Activated naive CD4-positive, alpha-beta T cell treated with anti-CD3 and anti-CD28 coated beads, Interleukin-2, amount 50 U/mL, for 16 hours (primary cell): Measurements from ENCODE around the gene IFNW1.
"Not testable (repeated sequence)": the region's sequence is repeated elsewhere in the genome, so short reads cannot be mapped to it uniquely, and the experiment has no call there.

Source experiments
- DNase-seq: peaks from one replicate; pipeline ENCODE4 v3.0.0-alpha.2; 2020

IFNW1 gene

DNA sequence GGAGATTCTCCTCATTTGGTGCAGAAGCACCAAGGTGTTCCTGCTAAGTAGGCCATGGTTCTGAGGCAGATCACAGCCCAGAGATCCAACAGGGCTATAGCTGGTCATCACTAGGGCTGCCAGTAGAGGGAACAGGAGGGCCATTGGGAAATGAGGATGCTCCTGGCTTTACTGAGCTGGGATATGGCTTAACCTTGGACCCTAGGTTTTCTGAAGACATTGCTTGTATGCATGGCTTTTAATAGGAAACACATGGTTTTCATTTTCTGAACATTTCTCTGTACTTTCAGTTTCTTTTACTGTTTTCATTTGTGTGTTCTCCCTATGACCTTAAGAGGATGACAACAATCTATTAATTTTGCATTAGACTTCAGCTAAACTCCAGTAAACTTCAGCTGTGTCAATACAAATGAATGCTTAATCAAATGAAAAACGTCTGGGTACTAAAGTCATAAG lies at the start of gene IFNW1:
Gene IFNW1 (minus strand): TSS at position 406 of the 456 bp plus-strand sequence. CDS start 262 bp downstream, at position 144.
- DNase-seq = no peak

DNA sequence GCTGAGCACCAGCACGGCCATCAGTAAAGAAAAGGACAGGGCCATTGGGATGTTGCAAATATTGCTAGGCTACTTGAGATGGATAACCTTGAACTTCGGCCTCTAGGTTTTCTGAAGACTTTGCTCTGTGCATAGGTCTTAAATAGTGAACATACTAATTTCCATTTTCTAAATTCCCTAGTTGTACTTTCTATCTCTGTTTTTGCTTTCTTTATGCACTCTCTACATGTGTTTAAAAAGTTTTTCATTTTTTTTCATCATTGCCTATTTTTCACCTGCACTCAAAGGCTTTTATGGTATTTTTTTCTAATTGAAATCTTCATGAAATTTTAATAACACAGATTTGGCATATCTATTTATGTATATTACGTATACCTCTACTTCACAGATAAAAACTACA lies 45.9 kb upstream of the IFNW1 start, which contains the start of gene IFNA4:
Gene IFNA4 (minus strand): TSS at position 101 of the 400 bp plus-strand sequence. CDS start 56 bp downstream, at position 45.
- not testable (repeated sequence) for DNase-seq

DNA sequence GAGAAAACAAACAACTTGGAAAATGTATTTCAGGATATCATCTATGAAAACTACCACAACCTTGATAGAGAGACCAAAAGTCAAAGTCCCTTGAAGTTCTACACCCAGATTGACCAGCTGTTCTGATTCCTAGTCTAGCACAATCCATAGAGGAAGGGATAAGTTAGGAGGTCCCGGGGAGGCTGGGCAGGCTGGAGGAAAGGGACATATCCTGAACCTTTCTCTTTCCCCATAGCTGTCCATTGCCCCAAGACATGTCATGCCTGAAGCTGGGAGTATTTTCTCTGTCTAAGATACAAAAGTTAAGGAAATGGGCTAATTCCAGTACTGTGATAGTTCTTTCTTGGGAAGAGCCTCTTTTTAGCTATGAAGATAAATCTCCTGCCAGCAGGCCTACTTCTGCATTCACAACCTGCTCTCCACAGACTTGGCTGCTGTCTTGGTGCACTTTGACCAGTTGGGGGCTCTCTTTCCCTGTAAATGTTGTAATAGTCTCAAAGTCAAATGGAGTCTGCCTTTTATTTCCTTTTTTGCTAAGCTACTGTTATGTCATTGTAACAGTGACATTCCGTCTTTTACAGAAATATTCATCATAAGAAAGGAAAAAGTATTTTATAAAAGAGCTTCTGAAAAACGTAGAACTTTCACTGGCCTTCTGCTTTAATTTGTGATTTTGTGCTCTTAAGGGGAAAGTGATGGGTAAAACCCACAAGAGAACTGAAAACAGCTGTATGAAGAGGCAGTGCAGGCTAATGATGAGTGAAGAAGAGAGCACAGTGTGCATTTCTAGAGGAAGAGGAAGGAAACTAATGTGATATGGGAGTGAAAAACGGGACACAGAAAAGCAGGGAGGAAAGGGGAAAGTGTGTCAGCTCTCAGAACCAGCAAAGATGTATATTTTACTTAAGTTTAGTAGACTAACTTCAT lies 41.4 kb upstream of the IFNW1 start:
- DNase-seq = not testable (repeated sequence)

DNA sequence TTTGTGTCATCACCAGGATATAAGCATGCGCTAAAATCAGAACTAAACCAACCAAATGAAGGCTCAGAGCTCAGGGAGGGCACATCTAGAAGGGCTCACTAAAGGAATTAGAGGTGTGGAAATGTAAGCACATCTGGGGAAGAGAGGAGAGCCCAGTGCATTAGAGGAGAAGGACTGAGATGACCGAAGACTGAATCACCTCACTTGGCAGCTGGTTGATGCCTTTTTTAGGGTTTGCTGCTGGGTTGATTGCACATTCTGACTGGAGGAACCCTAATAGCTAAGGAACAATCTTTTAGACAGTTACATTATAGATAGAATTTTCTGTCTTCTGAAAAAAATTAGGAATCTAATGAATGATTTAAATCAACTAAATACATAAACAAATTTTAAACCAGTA lies 33.0 kb upstream of the IFNW1 start:
- no peak for DNase-seq

GRCh38 chr9:21172156-21172555 lies 30.5 kb upstream of the IFNW1 start:
- DNase-seq = no peak

DNA sequence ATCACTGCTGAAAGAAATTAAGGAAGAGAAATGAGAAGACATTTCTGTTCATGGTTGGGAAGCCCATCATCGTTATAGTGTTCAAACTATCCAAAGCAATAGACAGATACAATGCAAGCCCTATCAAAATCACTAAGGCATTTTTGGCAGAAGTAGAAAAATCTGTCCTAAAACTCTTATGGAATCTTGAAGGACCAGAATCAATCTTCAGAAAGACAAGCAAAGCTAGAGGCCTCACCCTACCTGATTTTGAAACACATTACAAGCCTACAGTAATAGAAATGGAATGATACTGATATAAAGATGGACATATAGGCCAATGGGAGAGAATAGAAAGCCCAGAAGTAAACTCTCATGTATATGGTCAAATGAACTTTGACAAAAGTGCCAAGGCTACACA lies 29.7 kb upstream of the IFNW1 start:
- no peak for DNase-seq

DNA sequence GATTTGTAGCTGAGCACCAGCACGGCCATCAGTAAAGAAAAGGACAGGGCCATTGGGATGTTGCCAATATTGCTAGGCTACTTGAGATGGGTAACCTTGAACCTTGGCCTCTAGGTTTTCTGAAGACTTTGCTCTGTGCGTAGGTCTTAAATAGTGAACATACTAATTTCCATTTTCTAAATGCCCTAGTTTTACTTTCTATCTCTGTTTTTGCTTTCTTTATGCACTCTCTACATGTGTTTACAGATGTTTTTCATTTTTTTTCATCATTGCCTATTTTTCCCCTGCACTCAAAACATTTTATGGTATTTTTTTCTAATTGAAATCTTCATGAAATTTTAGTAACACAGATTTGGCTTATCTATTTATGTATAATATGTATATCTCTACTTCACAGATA lies 24.9 kb upstream of the IFNW1 start, which contains the start of gene IFNA21:
Gene IFNA21 (minus strand): TSS at position 101 of the 400 bp plus-strand sequence. CDS start 48 bp downstream, at position 53.
- DNase-seq = not testable (repeated sequence)

DNA sequence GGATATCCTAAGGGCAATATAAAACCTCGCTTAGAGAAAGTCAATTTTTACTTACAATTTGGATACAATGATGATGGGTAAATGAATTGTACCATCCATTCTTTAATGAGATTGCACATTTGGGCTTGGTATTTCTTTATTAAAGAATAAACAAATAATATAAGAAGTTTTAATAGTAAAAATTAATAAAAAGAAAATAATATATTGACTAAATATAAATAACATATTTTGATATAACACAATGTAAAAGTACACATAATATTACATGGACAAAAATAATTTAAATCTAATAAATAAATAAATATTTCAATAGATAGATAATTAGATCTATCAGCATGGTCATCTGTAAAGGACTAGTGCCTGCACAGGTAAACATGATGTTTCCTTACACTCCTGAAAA lies 23.9 kb upstream of the IFNW1 start:
- DNase-seq = no peak

DNA sequence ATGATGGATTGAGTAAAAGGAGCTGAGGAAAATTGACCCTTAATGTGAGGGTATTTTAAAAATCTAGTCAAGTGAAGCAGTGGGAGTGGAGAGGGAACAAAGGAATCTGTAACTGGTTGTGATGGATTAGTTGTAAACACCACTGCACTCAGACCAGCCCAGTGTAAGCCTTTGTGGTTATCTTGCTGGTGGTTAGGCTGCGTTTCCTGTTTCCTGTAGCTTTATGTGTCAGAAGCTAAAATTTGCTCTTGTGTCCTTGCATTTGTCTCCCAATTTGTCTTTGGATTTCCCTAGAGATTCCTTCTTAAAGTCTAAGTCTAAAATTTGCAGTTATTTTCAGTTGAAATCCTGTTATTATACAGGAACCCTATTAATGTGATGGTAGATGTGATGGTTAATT lies 18.5 kb upstream of the IFNW1 start:
- no peak for DNase-seq

DNA sequence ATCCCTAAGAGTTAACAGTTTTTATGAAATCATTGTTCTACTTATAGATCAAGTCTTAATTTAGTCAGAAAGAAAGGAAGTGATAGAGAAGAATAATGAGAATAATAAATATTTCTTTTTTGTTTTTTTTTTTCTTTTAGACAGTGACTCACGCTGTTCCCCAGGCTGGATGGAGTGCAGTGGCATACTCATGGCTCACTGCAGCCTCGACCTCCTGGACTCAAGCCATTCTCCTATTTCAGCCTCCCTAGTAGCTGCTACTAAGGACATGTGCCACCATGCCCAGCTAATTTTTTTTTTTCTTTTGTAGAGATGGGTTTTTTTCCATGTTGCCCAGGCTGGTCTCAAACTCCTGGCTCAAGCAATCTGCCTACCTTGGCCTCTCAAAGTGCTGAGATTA lies 13.9 kb upstream of the IFNW1 start:
- DNase-seq = no peak

DNA sequence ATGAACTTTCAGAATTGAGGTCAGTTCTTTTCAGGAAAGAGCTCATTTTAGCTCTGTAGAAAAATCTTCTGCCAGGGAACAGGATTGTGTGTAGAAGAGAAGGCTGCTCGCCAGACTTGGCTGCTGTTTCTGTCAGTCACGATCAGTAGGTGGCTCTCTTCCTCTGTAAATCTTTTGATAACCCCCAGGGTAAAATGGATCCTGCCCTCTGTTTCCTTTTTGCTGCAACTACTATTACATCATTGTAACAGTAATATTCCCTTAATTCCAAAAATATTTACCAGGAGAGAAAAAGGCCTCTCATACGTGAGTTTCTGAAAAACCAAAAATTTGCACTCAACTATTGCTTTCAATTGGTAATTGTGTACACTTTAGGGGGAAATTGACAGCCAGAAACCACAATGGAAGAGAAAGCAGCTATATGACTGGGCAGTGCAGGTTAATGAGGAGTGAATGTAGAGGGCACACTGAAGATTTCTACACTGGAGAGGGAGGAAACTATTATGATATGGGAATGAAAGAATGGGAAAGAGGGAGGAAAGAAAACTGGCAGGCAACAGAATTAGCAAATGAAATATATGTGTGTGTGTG lies 12.5 kb upstream of the IFNW1 start:
- DNase-seq = no peak

- no peak for DNase-seq
These were observed 11.8 kb upstream of the IFNW1 start for GRCh38 chr9:21153336-21154017.

DNA sequence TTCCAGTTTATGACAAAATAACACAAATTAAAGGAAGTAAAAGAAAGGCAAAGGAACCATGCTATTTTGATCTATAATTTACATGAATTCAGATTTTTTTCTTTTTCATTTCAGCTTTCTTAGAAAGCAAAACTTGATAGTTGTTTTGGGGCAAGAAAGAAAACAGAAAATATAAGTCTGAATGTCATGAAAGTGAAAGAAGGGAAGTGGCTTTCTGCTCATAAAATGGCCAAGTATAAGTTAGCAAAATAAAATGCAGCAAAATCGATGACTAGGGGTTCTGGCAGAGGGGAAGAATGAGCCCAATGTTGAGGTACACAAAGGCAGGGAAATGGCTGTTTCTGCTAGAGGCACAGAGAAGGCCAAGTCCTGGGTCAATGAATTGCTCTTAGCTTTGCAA lies 3.0 kb upstream of the IFNW1 start:
- no peak for DNase-seq

GRCh38 chr9:21137020-21137419 lies 4.6 kb downstream of the IFNW1 start:
- no peak for DNase-seq

- DNase-seq = no peak
These were observed 5.9 kb downstream of the IFNW1 start for GRCh38 chr9:21135736-21136135.

- not testable (repeated sequence) for DNase-seq
These were observed 13.4 kb downstream of the IFNW1 start for GRCh38 chr9:21128186-21128585.

DNA sequence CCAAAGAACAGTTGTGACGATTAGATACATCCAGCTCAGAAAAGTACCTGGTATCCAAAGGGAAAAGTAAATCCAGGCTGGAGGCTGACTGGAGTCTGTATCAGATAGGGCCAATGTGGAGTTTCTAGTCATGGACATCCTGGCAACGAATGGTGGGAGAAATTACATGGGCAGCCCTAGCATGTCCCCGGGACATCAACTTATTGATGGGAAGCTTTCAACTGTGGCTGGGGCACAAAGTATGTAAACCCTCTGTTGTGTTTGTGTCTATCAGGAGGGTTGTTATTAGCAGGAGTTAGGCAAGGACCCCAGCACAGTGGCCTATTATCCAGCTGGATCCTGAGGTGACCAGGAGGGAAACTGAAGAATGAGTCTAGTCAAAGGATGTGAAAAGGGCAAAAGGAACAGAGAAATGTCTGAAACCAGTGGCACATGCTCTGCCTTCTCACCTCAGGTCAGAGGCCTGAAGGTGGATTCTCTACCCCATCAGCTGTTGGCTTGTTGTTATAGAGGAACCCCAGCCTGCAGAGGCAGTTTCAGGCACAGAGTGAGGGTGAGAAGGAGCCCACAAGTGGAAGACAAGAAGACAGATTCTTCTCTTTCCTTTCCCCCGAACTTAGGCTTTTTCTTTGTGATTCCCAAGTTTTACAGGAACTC lies 19.9 kb downstream of the IFNW1 start:
- DNase-seq = no peak

GRCh38 chr9:21121079-21121478 lies 20.6 kb downstream of the IFNW1 start:
- DNase-seq = no peak

GRCh38 chr9:21119093-21119770 lies 22.4 kb downstream of the IFNW1 start:
- no peak for DNase-seq

DNA sequence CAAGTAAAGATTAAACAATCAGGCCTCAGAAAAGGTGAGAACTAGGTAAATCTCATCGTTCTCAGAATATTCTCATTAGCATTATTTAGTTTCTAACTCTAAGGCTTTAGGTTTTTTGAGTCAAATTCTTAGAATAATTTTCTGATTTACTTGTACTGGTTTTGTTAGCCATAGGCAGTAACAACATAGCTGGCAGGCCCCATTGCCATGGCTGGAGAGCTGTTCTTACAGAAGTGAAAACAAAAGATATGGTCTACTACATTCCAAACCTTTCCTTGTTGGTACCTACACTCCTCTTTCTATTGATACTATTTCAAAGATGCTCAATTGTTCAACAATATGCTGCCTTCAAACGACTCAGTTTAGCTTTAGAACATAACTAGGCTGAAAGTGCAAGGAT lies 27.3 kb downstream of the IFNW1 start:
- DNase-seq = no peak

DNA sequence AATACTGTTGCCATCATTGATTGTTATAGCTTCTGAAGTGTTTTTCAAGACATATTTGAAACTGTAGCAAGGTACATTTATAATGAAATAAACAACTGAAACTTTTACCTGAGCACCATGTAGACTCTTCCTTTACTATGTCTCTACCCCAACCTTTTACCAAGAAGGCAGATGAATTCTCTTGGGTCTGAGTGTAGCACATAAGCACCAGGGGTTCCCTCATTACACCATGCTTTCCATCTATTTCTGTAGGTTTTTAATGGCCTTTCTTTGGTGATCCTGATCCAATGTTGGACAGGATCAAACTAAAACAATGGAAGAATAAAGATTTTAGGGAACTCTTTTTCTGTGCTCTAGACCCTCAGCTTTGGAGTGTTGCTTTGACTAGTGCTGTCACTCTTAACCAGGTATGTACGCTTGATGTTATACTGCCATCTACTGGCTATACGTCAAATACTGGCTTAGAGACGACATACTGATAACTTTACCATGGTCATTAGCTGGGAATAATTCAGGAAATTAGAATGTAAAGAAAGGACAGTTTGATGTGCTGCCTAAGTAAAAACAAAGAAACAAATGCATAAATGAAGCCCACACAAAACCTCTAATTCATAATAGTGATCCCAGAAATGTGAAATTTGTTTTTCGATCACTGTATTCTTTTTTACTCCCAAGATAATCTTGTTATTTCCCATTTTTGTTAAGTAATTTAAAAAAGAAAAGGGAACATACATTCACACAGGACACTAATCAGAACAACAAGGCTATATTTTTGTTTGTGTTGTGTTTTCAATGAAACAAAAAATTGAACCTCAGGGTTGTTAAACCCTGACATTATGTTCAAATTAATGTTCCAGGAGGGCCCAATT lies 30.7 kb downstream of the IFNW1 start:
- DNase-seq = no peak
